GM21717 (cell line): ENCODE data around the gene LONRF2.

Source experiments
- ATAC-seq: cut with Tn5 transposase; IDR thresholded peaks from one replicate; pipeline ENCODE4 v1.9.1; 2021; ENCODE audit warnings: mild to moderate bottlenecking, moderate library complexity; ENCODE audit not compliant: unreplicated experiment

The LONRF2 gene

GRCh38 chr2:100237770-100238169 lies 84.5 kb downstream of the LONRF2 start:
- ATAC-seq, result no peak

GRCh38 chr2:100237163-100237562 lies 85.1 kb downstream of the LONRF2 start:
- ATAC-seq, result no peak

- no peak for ATAC-seq
Observed at GRCh38 chr2:100236166-100236565, 86.1 kb downstream of the LONRF2 start.

- no peak for ATAC-seq
Observed at GRCh38 chr2:100235581-100235980, 86.7 kb downstream of the LONRF2 start.

GRCh38 chr2:100235098-100235497 lies 87.2 kb downstream of the LONRF2 start:
- peak; percentile 92 for ATAC-seq

GRCh38 chr2:100234141-100234540 lies 88.2 kb downstream of the LONRF2 start:
- ATAC-seq, result no peak

- ATAC-seq, result no peak
Observed at GRCh38 chr2:100233061-100233460, 89.2 kb downstream of the LONRF2 start.

- ATAC-seq, result no peak
Observed at GRCh38 chr2:100230754-100231153, 91.5 kb downstream of the LONRF2 start.

GRCh38 chr2:100228967-100229366 lies 93.3 kb downstream of the LONRF2 start:
- ATAC-seq, result no peak

- ATAC-seq, result no peak
Observed at GRCh38 chr2:100228415-100228814, 93.9 kb downstream of the LONRF2 start.

GRCh38 chr2:100224988-100225710 lies 97.2 kb downstream of the LONRF2 start:
- no peak for ATAC-seq

GRCh38 chr2:100223502-100223901 lies 98.8 kb downstream of the LONRF2 start:
- no peak for ATAC-seq
